Measurements from ENCODE around the gene PLIN5.

GRCh38 chr19:4499318-4499717 lies 35.7 kb downstream of the PLIN5 start:
- TF ChIP-seq CTCF (IDR thresholded peaks at IDR 0.05 in 2 of 3, conservative IDR thresholded peaks at IDR 0.05 in 1 of 3; ENCODE audit: borderline replicate concordance in 1 of 3, insufficient read depth in 1 of 3, low read depth in 2 of 3, low read length in 2 of 3) (no peak), JUND (IDR thresholded peaks at IDR 0.05) (no peak), EZH2 (IDR thresholded peaks at IDR 0.05) (no peak), EZH2phosphoT487 (IDR thresholded peaks at IDR 0.05; ENCODE audit: borderline replicate concordance) (no peak), POLR2A (IDR thresholded peaks at IDR 0.05; ENCODE audit: borderline replicate concordance, extremely low read depth, insufficient read depth, insufficient read length) (no peak), YY1 (IDR thresholded peaks at IDR 0.05; ENCODE audit: extremely low read depth, insufficient replicate concordance, low read depth, low read length) (no peak), RAD21 (IDR thresholded peaks at IDR 0.05; ENCODE audit: low read depth) (no peak), POLR2AphosphoS5 (IDR thresholded peaks at IDR 0.05; ENCODE audit: low read depth, low read length) (no peak), MAX (IDR thresholded peaks at IDR 0.05) (no peak), SP1 (IDR thresholded peaks at IDR 0.05; ENCODE audit: low read depth) (no peak)

Measured in HCT116 (cell line).